CD4-positive, CD25-positive, alpha-beta regulatory T cell (primary cell): ENCODE measurements around the gene SLC25A38. TPM values are rescaled to one million over a fixed set of nuclear protein-coding genes. Genes with fewer than 3 reads are reported as not detected.

Experiments used
- ATAC-seq, 2 donors: fragments of 150-1000 bp; cut with Tn5 transposase; one replicate each; pipeline ENCODE4 v1.10.0; 2021; ENCODE audit warnings: low read depth in 2 of 2, moderate number of reproducible peaks in 2 of 2, moderate library complexity in 1 of 2
- DNase-seq, 3 donors: peaks; one replicate each; pipeline versions ENCODE4 v3.0.0 to v3.0.0-alpha.2; 2012 to 2022; ENCODE audit warnings: mixed read lengths in 1 of 3
- H3K27ac ChIP-seq: one replicate; pipeline ENCODE4 v1.7.0; 2013; ENCODE audit warnings: mild to moderate bottlenecking, low read length; ENCODE audit not compliant: insufficient read depth, poor library complexity, severe bottlenecking
- H3K27me3 ChIP-seq: one replicate; pipeline ENCODE4 v1.7.0; 2013; ENCODE audit warnings: low read length; ENCODE audit not compliant: control insufficient read depth, insufficient read depth
- H3K36me3 ChIP-seq: one replicate; pipeline ENCODE4 v1.7.0; 2013; ENCODE audit warnings: mild to moderate bottlenecking, low read length, moderate library complexity; ENCODE audit not compliant: control insufficient read depth, insufficient read depth
- H3K4me1 ChIP-seq: 2 replicates; pipeline ENCODE4 v1.7.0; 2013; ENCODE audit warnings: mild to moderate bottlenecking, low read length; ENCODE audit not compliant: insufficient read depth, control insufficient read depth, poor library complexity, severe bottlenecking
- H3K4me3 ChIP-seq: one replicate; pipeline ENCODE4 v1.7.0; 2013; ENCODE audit warnings: low read depth, mild to moderate bottlenecking, low read length, moderate library complexity
- H3K9me3 ChIP-seq, 2 experiments: 1 replicate in 1 of 2; 2 replicates in 1 of 2; pipeline ENCODE4 v1.7.0; 2013; ENCODE audit warnings: low read length in 2 of 2, mild to moderate bottlenecking in 1 of 2, moderate library complexity in 1 of 2; ENCODE audit not compliant: control insufficient read depth in 2 of 2
- H3K27ac Mint-ChIP-seq, 3 donors: one replicate each; pipeline ENCODE4 v1.8.0; 2020 to 2022; ENCODE audit warnings: mild to moderate bottlenecking in 3 of 3, mixed read lengths in 3 of 3, moderate library complexity in 2 of 3
- H3K27me3 Mint-ChIP-seq: one replicate; pipeline ENCODE4 v1.8.0; 2022; ENCODE audit warnings: mild to moderate bottlenecking, mixed read lengths
- H3K36me3 Mint-ChIP-seq: one replicate; pipeline ENCODE4 v1.8.0; 2020; ENCODE audit warnings: mixed read lengths
- H3K4me1 Mint-ChIP-seq, 4 donors: one replicate each; pipeline ENCODE4 v1.8.0; 2020 to 2022; ENCODE audit warnings: mixed read lengths in 4 of 4, mild to moderate bottlenecking in 1 of 4
- H3K4me3 Mint-ChIP-seq, 4 donors: one replicate each; pipeline ENCODE4 v1.8.0; 2020 to 2022; ENCODE audit warnings: mild to moderate bottlenecking in 4 of 4, mixed read lengths in 4 of 4, moderate library complexity in 3 of 4
- H3K9me3 Mint-ChIP-seq, 7 donors: one replicate each; pipeline ENCODE4 v1.8.0; 2020 to 2022; ENCODE audit warnings: mixed read lengths in 7 of 7, mild to moderate bottlenecking in 3 of 7, moderate library complexity in 2 of 7
- polyA plus RNA-seq, 4 donors: library from polyadenylated mRNA; unstranded; fragments of 300-500 nt; fragmentation: Illumina TruSeq; gene quantifications; one replicate each; pipeline ENCODE4 v1.2.3, GENCODE V29; 2021
- total RNA-seq: library from RNA; stranded (reverse); gene quantifications from one replicate; pipeline ENCODE4 v1.2.3, GENCODE V29; 2022

SLC25A38 gene
- total and polyA plus RNA-seq, 5 donors from 2014 or later: 52.2 to 70.1 (median 65.0) TPM

DNA sequence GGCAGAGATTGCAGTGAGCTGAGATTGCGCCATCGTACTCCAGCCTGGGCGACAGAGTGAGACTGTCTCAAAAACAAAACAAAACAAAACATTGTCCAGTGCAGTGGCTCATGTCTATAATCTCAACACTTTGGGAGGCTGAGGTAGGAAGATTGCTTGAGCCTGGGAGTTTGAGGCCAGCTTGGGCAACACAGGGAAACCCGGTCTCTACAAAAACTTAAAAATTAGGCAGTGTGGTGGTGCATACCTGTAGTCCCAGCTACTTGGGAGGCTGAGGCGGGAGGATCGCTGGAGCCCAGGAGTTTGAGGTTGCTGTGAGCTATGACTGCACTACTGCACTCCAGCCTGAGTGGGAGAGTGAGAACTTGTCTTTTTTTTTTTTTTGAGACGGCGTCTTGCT is 57.1 kb downstream of the SLC25A38 start:
- Histone ChIP-seq H3K4me1 (no peaks in the 10 kb centered on the region), H3K9me3 (no peaks in the 10 kb centered on the region), H3K27me3 (no peaks in the 10 kb centered on the region), H3K27ac (no peak overlapping the region), H3K4me3 (no peak overlapping the region), H3K36me3 (no peaks in the 10 kb centered on the region)
- Mint-ChIP-seq H3K27ac (no peak overlapping the region), H3K4me3 (no peak overlapping the region), H3K4me1 (no peaks in the 10 kb centered on the region), H3K36me3 (no peaks in the 10 kb centered on the region), H3K9me3 (peaks cover 0 to 1% (median 0%) of the 10 kb centered on the region in 7 donors), H3K27me3 (peaks cover 10% of the 10 kb centered on the region)
- DNase-seq (no peak), ATAC-seq (no peak)

DNA sequence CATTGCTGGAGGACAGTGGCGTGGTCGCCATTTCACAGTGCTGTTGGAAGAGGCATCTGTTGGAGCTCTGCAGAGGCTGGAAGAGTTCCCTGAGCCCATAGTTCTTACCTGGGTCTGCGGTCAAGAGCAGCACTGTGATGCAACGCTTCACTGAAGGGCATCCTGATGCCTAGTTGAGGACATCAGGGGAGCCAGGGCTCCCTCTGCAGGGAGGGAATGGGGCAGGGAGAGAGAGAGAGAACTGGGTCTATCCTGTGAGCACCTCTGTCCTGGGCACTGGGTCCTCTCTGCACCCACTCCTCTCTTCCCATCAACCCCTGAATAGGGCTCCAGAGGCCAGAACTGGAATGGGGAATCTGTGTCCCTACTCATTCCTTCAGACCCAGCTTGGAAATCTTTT is 60.4 kb downstream of the SLC25A38 start:
- H3K4me1 ChIP-seq: no peaks in the 10 kb centered on the region
- Mint-ChIP-seq H3K4me1 (no peaks in the 10 kb centered on the region), H3K27me3 (peaks cover 15% of the 10 kb centered on the region), H3K36me3 (no peaks in the 10 kb centered on the region), H3K4me3 (no peak overlapping the region), H3K27ac (no peak overlapping the region), H3K9me3 (peaks cover 0 to 1% (median 0%) of the 10 kb centered on the region in 7 donors)
- no peaks in the 10 kb centered on the region for H3K27me3 ChIP-seq
- H3K4me3 ChIP-seq: no peak overlapping the region
- no peak for DNase-seq
- no peak overlapping the region for H3K27ac ChIP-seq
- H3K9me3 ChIP-seq: no peaks in the 10 kb centered on the region
- no peak for ATAC-seq
- H3K36me3 ChIP-seq: no peaks in the 10 kb centered on the region

DNA sequence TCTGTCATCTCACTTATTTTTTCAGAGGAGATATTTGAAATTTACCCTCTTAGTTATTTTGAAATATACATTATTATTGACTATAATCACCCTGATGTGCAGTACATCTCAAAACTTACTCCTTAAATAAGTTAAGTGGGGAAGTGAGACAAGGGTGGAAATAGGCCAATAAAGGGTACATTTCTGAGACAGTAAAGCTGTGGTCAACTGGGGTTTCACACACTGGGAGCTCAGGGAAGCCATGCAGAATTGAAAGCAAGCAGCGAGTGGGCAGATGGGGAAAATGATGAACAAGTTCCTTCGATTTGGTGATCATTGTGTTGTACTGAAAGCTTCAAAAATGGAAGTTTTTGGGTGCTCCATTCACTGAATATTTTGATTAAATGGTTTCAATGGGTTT is 62.8 kb downstream of the SLC25A38 start:
- no peak overlapping the region for H3K4me3 ChIP-seq
- no peaks in the 10 kb centered on the region for H3K36me3 ChIP-seq
- no peak overlapping the region for H3K27ac ChIP-seq
- H3K27me3 ChIP-seq: no peaks in the 10 kb centered on the region
- Mint-ChIP-seq H3K4me1 (no peaks in the 10 kb centered on the region), H3K9me3 (no peaks in the 10 kb centered on the region), H3K4me3 (no peak overlapping the region), H3K36me3 (no peaks in the 10 kb centered on the region), H3K27me3 (peaks cover 19% of the 10 kb centered on the region), H3K27ac (no peak overlapping the region)
- DNase-seq (no peak), ATAC-seq (no peak)
- H3K4me1 ChIP-seq: no peaks in the 10 kb centered on the region
- H3K9me3 ChIP-seq: no peaks in the 10 kb centered on the region

DNA sequence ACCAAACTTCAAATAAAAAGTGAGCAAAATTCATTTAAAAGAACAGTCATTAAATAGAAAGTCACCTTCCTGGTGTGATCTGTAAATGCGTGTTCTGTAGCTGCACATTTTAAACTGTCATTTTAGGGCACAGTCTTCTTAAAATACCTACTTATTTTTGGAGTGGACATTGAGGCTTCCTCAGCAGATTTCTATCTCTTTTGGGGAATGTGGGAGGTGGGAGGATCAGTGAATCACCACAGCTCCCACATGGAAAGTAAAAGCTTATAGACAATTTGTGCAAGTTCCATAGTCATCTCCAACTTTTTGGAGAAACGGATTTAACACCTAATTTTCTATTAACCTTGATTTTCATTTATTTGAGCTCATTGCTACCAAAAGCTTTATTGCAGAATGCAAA is 63.3 kb downstream of the SLC25A38 start:
- H3K4me1 ChIP-seq: no peaks in the 10 kb centered on the region
- H3K9me3 Mint-ChIP-seq: no peaks in the 10 kb centered on the region
- no peak overlapping the region for H3K27ac Mint-ChIP-seq
- no peaks in the 10 kb centered on the region for H3K4me1 Mint-ChIP-seq
- no peaks in the 10 kb centered on the region for H3K36me3 ChIP-seq
- no peak for ATAC-seq
- H3K27ac ChIP-seq: no peak overlapping the region
- no peak overlapping the region for H3K4me3 ChIP-seq
- H3K36me3 Mint-ChIP-seq: no peaks in the 10 kb centered on the region
- no peak overlapping the region for H3K4me3 Mint-ChIP-seq
- no peaks in the 10 kb centered on the region for H3K9me3 ChIP-seq
- H3K27me3 Mint-ChIP-seq: peaks cover 21% of the 10 kb centered on the region
- DNase-seq: no peak
- H3K27me3 ChIP-seq: no peaks in the 10 kb centered on the region

Other genes starting within 250 kb of the SLC25A38 start
- 300 TPM for gene CSRNP1, start 229.8 kb upstream of the SLC25A38 start, total RNA-seq
- gene CSRNP1, start 229.8 kb upstream of the SLC25A38 start, polyA plus RNA-seq: 10 to 100 TPM; 12.5 to 24.1 (median 14.7) TPM
- not detected for gene XIRP1, start 190.8 kb upstream of the SLC25A38 start, total RNA-seq
- gene XIRP1, start 190.8 kb upstream of the SLC25A38 start, polyA plus RNA-seq: not detected
- 1.0 TPM for gene CX3CR1, start 103.3 kb upstream of the SLC25A38 start, total RNA-seq
- 1 to 10 TPM; 1.1 to 2.2 (median 1.7) TPM for gene CX3CR1, start 103.3 kb upstream of the SLC25A38 start, polyA plus RNA-seq
- gene CCR8, start 53.7 kb upstream of the SLC25A38 start, total RNA-seq: 87.2 TPM
- 10 to 100 TPM; 33.6 to 61.6 (median 52.1) TPM for gene CCR8, start 53.7 kb upstream of the SLC25A38 start, polyA plus RNA-seq
- gene RPSA, start 23.4 kb downstream of the SLC25A38 start, total RNA-seq: 1,171 TPM
- 1,000 to 10,000 TPM in 2 of 4 donors, 100 to 1,000 TPM in 2; 939 to 1,327 (median 1,114) TPM for gene RPSA, start 23.4 kb downstream of the SLC25A38 start, polyA plus RNA-seq
- not detected for gene MOBP, start 84.3 kb downstream of the SLC25A38 start, total RNA-seq
- not detected for gene MOBP, start 84.3 kb downstream of the SLC25A38 start, polyA plus RNA-seq